Astrocyte (in vitro differentiated cells and primary cell): ENCODE results near the gene ABHD16B.

Source experiments
- CTCF ChIP-seq: IDR thresholded peaks from 2 replicates; pipeline ENCODE4 v1.5.1; 2011; ENCODE audit warnings: low read depth, mild to moderate bottlenecking, inconsistent platforms, low read length, moderate library complexity; ENCODE audit not compliant: insufficient read depth
- EZH2 ChIP-seq: IDR thresholded peaks from 2 replicates; pipeline ENCODE4 v1.6.1; 2012; ENCODE audit warnings: mild to moderate bottlenecking, low read length, inconsistent platforms; ENCODE audit not compliant: insufficient read depth

DNA sequence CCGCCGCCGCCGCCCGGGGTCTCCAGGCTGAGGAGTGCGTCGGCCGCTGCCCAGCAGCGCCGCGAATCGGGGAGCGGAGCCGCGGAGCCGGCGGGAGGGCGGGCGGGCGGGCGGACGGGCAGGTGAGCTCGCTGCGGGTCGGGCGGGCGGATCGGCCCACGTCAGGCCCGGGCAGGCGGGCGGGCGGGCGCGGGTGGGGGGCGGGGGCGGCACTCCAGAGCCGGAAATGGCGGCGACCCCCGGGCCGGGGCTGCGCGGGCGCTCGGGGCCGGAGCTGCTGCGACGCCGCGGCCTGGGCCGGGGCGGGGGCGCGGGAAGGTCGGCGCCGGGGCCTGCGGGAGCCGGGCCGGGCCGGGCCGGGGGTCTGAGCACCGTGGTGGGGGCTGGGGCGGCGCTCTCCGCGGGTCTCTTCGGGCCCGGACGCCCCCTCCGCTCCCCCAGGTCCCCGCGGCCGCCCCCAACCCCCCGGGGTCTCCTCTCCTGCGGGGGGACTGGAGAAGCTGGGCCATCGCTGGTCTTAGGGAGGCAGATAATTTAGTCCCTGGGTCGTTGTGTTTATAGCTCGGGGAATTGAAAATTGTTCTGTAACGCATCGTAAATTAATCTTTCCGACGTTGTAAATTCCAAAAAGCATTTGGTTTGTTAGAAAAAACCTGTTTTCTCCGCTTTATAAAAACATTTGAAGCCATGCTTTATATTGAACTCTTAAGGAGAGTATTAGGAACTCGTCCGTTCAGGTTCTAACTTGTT lies 34.1 kb downstream of the ABHD16B start:
- TF ChIP-seq CTCF (no peak), EZH2 (no peak)
